Activated CD8-positive, alpha-beta T cell treated with anti-CD3 and anti-CD28 coated beads for 36 hours (primary cell): ENCODE data around the gene LY6G6D. TPM values are rescaled to one million over a fixed set of nuclear protein-coding genes. Genes with fewer than 3 reads are reported as not detected.

Experiments used
- ATAC-seq: fragments of 200-7000 bp; cut with Tn5 transposase; one replicate; pipeline ENCODE4 v1.10.0; 2021; ENCODE audit warnings: mild to moderate bottlenecking, moderate library complexity
- CTCF ChIA-PET: fragments of 350-600 bp; sonication (Branson Sonifier 250); formaldehyde crosslinking; loops from one replicate; lab custom pipeline; 2021; ENCODE audit warnings: antibody characterized with exemption; lab: Charles Lee
- POLR2A ChIA-PET: fragments of 350-600 bp; sonication (Branson Sonifier 250); formaldehyde crosslinking; loops from one replicate; lab custom pipeline; 2021; ENCODE audit warnings: antibody characterized with exemption; lab: Charles Lee
- DNase-seq: peaks from one replicate; pipeline ENCODE4 v3.0.0-alpha.2; 2020
- H3K27ac Mint-ChIP-seq: one replicate; pipeline ENCODE4 v1.8.0; 2021; ENCODE audit warnings: mild to moderate bottlenecking, mixed read lengths
- H3K27me3 Mint-ChIP-seq: one replicate; pipeline ENCODE4 v1.8.0; 2021; ENCODE audit warnings: mixed read lengths
- H3K36me3 Mint-ChIP-seq: one replicate; pipeline ENCODE4 v1.8.0; 2021; ENCODE audit warnings: low read depth, mixed read lengths
- H3K4me1 Mint-ChIP-seq: one replicate; pipeline ENCODE4 v1.8.0; 2021; ENCODE audit warnings: low read depth, mixed read lengths
- H3K4me3 Mint-ChIP-seq: one replicate; pipeline ENCODE4 v1.8.0; 2021; ENCODE audit warnings: mild to moderate bottlenecking, moderate library complexity, mixed read lengths
- H3K9me3 Mint-ChIP-seq: one replicate; pipeline ENCODE4 v1.8.0; 2021; ENCODE audit warnings: mixed read lengths
- CTCF ChIP-seq: fragments of 200-600 bp; IDR thresholded peaks from one replicate; pipeline ENCODE4 v1.8.0; 2022; ENCODE audit warnings: antibody characterized with exemption, mild to moderate bottlenecking
- intact Hi-C: fragments of 100-400 bp; cut with micrococcal nuclease; formaldehyde crosslinking; loops from one replicate; pipeline ENCODE4 v1.10.0; 2022
- total RNA-seq, 2 experiments: library from RNA; stranded (reverse); gene quantifications; one replicate each; pipeline ENCODE4 v1.2.3, GENCODE V29; 2021

LY6G6D gene
- total RNA-seq, 2 experiments from 2014 or later: not detected

GRCh38 chr6:31732029-31732428 lies 16.9 kb downstream of the LY6G6D start:
- Mint-ChIP-seq H3K27me3 (no peaks in the 10 kb centered on the region), H3K4me3 (no peak overlapping the region), H3K9me3 (no peaks in the 10 kb centered on the region), H3K36me3 (peaks cover 51% of the 10 kb centered on the region), H3K27ac (peak overlapping the region; percentile 15), H3K4me1 (peaks cover 59% of the 10 kb centered on the region)
- POLR2A ChIA-PET: interaction anchor here (0.9 to 1.9 kb wide), 5 partner anchors 9 to 107 kb away, joined by 3 to 7 read pairs (median 3); partner anchors contain the start of gene MPIG6B
- ATAC-seq: no peak
- intact Hi-C loops: loop anchor here (10.0 kb wide), 1 partner anchor 187 kb away; the partner anchor contains the start of genes ATP6V1G2, DDX39B and NFKBIL1
- CTCF ChIA-PET: interaction anchor here (1.0 to 6.5 kb wide), 3 partner anchors 39 to 85 kb away, joined by 3 to 35 read pairs (median 4); no protein-coding TSS in a partner anchor
- no peak for TF ChIP-seq CTCF
- no peak for DNase-seq

GRCh38 chr6:31733734-31734133 lies 18.6 kb downstream of the LY6G6D start:
- Mint-ChIP-seq H3K4me3 (peak overlapping the region; percentile 97), H3K9me3 (no peaks in the 10 kb centered on the region), H3K4me1 (peaks cover 60% of the 10 kb centered on the region), H3K36me3 (peaks cover 49% of the 10 kb centered on the region), H3K27ac (peak overlapping the region; percentile 93), H3K27me3 (no peaks in the 10 kb centered on the region)
- CTCF ChIA-PET: interaction anchor here (9.9 kb wide), 1 partner anchor 36 kb away, joined by 59 read pairs; no protein-coding TSS in a partner anchor
- POLR2A ChIA-PET: interaction anchor here (0.7 to 1.5 kb wide), 4 partner anchors 19 to 85 kb away, joined by 3 to 4 read pairs (median 3); no protein-coding TSS in a partner anchor
- DNase-seq (no peak), ATAC-seq (no peak)
- TF ChIP-seq CTCF: no peak
- intact Hi-C loops: loop anchor here (10.0 kb wide), 1 partner anchor 189 kb away; the partner anchor contains the start of genes ATP6V1G2, DDX39B and NFKBIL1

- peak; percentile 47 for ATAC-seq
- H3K9me3 Mint-ChIP-seq: no peaks in the 10 kb centered on the region
- ChIA-PET POLR2A (interaction anchor here (0.7 to 6.0 kb wide), 6 partner anchors 7 to 96 kb away, joined by 3 to 24 read pairs (median 4); partner anchors contain the start of gene VARS1), CTCF (interaction anchor here (1.7 to 9.9 kb wide), 2 partner anchors 35 to 57 kb away, joined by 4 to 59 read pairs; no protein-coding TSS in a partner anchor)
- DNase-seq: no peak
- intact Hi-C loops: loop anchor here (10.0 kb wide), 1 partner anchor 190 kb away; the partner anchor contains the start of genes ATP6V1G2, DDX39B and NFKBIL1
- no peak for TF ChIP-seq CTCF
- no peaks in the 10 kb centered on the region for H3K27me3 Mint-ChIP-seq
- H3K27ac Mint-ChIP-seq: peak overlapping the region; percentile 93
- peaks cover 60% of the 10 kb centered on the region for H3K4me1 Mint-ChIP-seq
- H3K36me3 Mint-ChIP-seq: peaks cover 49% of the 10 kb centered on the region
- H3K4me3 Mint-ChIP-seq: peak overlapping the region; percentile 97
Measured at GRCh38 chr6:31734247-31734820, 19.2 kb downstream of the LY6G6D start.

- Mint-ChIP-seq H3K27me3 (no peaks in the 10 kb centered on the region), H3K4me3 (peak overlapping the region; percentile 97), H3K36me3 (peaks cover 51% of the 10 kb centered on the region), H3K9me3 (no peaks in the 10 kb centered on the region), H3K27ac (peak overlapping the region; percentile 93), H3K4me1 (peaks cover 60% of the 10 kb centered on the region)
- intact Hi-C loops: loop anchor here (5.0 to 10.0 kb wide), 2 partner anchors 97 to 190 kb away; partner anchors contain the start of genes ATP6V1G2, DDX39B and NFKBIL1
- TF ChIP-seq CTCF: no peak
- peak; percentile 78 for DNase-seq
- peak; percentile 0 for ATAC-seq
- POLR2A ChIA-PET: interaction anchor here (0.6 to 6.0 kb wide), 10 partner anchors 8 to 254 kb away, joined by 3 to 24 read pairs (median 4); partner anchors contain the start of genes GPANK1 and VARS1
- CTCF ChIA-PET: interaction anchor here (1.0 to 9.9 kb wide), 4 partner anchors 11 to 92 kb away, joined by 3 to 59 read pairs (median 5); partner anchors contain the start of gene HSPA1B
Measured at GRCh38 chr6:31734821-31735406, 19.8 kb downstream of the LY6G6D start.
